Myocyte (in vitro differentiated cells): Measurements from ENCODE around the gene GABRR1. TPM values are rescaled to one million over a fixed set of nuclear protein-coding genes. Genes with fewer than 3 reads are reported as not detected.
"Not testable (repeated sequence)": the region's sequence is repeated elsewhere in the genome, so short reads cannot be mapped to it uniquely, and the experiment has no call there.

Experiments used
- DNase-seq: peaks from one replicate; pipeline ENCODE4 v3.0.0-alpha.2; 2012; ENCODE audit warnings: low read depth
- total RNA-seq: library from RNA; depleted of rRNA; stranded (reverse); fragments of >200 nt; gene quantifications from 2 replicates; pipeline ENCODE4 v1.2.3, GENCODE V29; 2014

GABRR1 gene
- total RNA-seq, 1 donor from 2014 or later = not detected

DNA sequence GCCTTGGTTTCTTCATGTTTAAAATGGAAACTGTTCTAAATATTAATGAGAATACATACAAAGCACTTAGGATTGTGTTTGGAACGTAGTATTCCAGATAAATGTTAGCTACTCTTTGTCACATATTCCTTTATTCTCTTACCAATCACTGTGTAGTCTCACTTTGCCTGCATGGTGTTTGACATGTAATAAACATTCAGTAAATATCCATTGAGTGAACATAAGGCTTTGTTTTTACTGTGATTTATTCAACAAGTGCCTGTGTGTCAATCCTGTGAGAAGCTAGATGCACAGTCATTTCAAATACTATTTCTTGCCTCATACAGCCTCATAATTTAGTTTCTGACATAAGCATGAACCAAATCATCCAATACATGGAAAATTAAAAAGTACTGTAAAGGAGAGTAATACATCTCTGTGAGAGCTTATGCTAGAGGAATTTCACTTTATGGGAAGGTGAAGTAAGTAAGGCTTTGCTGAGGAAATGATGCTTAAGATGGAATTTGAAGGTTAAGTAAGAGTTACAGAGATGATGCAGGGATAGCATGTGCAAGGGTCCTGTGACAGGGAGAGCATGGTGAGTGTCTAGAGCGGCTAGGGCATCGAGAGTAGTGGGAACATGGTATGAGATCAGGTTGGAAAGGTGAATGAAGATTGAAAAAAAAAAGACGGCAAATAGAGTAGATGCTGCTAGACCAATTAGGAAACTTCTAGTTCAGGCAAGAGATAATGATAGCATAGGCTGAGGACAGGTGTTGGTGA lies 56.6 kb downstream of the GABRR1 start:
- no peak for DNase-seq

DNA sequence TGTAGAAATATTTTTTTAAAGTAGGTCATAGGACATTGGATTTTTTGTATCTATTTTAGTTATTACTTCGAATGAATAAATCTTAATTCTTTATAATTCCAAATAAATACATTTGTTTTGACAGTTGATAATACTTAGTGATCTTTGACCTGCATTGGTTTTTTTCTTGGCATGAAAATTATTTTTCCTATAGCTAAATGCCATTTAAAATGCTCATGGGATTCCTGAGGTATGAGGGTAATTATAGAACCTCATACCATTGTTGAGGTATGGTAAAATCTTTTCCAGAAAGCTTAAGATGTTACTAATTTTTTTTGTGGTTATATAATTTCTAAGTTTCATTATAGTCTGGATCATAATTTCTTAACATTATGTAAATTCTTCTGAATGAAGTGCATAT lies 63.0 kb downstream of the GABRR1 start:
- DNase-seq = no peak

DNA sequence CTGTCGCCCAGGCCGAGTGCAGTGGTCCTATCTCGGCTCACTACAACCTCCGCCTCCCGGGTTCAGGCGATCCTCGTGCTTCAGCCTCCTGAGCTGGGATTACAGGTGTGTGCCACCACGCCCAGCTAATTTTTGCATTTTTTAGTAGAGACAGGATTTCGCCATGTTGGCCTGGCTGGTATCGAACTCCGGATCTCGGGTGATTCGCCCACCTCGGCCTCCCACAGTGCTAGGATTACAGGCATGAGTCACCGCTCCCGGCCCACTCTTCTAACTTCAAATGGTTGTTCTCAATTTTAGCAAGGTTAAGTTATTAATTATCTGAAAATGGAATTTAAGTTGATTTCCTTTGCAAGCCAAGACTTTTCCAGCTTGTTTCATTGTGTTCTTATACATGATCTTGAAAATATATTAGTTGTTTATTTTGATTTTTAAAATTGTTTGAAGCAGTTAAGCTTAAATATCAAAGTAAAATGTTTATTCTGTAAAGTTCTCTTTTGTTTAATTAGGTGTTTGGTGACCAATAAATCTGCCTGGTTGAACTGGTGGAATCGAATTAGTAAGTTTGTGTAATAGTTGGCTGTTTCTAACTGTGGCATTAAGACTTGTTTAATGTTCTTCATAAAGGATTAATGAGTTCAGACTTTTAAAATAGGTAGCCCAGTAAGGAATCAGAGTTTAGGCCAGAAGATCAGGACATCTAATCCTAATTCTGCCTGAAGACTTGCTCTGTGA lies 69.0 kb downstream of the GABRR1 start:
- DNase-seq = no peak

GRCh38 chr6:89146718-89147700 lies 70.1 kb downstream of the GABRR1 start:
- DNase-seq = peak; percentile 55

DNA sequence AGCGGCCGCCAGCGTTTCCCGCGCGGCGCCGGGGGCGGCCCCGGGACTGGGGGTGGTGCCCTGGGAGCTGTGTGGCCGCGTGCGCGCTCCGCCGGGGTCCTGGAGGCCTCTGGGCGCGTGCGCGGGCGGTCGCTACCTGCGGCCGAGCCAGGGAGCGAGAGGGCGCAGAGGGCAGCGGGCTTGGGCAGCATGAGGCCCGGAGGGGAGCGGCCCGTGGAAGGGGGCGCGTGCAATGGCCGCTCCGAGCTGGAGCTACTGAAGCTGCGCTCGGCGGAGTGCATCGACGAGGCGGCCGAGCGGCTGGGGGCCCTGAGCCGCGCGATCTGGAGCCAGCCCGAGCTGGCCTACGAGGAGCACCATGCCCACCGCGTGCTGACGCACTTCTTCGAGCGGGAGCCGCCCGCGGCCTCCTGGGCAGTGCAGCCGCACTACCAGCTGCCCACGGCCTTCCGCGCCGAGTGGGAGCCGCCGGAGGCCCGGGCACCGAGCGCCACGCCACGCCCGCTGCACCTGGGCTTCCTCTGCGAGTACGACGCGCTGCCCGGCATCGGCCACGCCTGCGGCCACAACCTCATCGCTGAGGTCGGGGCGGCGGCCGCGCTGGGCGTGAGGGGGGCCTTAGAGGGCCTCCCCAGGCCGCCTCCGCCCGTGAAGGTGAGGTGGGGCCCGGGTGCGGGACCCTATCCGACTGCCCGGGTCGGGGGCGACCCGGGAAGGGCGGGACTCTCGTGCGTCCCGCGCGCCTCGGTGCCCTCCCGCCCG lies 71.0 kb downstream of the GABRR1 start, which contains the start of gene PM20D2:
Gene PM20D2, plus strand, starts transcription at position 100 of the 762 bp plus-strand sequence. Its CDS starts 90 bp downstream, at position 190.
- peak; percentile 64 for DNase-seq

- DNase-seq = peak; percentile 16
Measured at GRCh38 chr6:89145091-89145955, 71.8 kb downstream of the GABRR1 start.

- no peak for DNase-seq
Measured at GRCh38 chr6:89144354-89144906, 72.7 kb downstream of the GABRR1 start.

DNA sequence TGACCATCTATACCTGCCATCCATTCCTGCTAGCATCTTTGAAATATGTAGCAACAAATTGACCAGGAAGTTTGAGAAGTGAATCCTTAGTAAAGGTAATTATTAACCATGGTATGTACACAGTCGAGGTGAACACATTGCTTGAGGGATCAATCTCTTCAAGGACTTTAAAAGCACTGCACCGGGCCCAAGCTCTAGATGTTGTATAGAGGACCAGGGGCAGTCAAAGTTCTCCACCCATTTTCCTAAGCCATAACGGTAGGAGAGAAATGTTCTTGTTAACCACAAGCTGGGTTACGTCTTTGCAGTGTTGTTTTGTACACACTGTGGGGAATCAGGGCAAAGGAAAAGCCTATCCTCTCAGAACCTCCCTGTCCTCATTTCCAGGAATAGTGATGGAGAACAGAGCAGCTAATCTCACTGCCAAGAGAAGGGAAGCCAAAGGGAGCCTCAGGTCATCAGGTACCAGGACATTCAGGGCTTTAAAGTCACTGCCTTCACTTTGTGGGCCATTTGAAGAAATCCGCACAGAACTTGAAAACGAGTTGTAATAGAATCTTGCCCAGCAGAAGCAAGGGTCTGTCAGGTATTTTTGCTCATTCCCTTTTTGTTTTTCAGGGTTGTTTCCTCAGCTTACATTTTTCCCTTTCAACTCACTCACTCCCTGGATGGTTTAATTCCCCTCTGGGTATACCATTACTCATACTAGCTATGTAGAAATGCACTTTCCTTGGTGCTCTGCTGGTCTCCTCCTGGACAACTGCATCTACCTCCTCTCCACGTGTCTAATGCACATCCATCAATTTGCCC lies 76.6 kb downstream of the GABRR1 start:
- no peak for DNase-seq

DNA sequence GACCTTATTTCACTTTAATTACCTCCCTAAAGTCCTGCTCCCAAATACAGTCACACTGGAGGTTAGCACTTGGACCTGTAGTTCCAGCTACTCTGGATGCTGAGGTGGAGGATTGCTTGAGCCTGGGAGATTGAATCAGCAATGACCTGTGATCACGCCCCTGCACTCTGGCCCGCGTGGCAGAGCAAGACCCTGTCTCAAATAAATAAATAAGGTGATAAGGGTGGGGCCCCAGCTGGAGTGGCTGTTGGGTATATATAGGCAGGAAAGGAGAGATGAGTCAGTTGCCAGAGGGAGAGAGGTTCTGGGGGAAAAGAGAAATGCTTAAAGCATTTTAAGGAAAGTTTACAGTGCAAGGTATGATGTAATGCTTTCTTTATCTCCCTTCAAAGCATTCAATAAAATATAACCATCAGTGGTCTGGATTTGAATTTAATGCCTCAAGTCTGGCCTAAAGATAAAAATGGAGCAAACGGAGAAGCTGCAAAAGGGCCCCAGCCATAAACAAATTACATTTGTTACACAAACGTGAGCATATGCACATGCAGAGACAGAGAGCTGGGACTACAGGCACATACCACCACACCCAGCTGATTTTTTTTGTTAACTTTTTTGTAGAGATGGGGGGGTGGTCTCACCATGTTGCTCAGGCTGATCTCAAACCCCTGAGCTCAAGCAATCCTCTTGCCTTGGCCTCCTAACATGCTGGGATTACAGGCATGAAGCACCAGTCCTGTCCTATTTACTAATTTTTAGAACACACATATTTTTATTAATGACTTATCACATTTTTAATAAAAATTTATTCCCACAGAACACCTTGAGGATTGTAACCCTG lies 77.4 kb downstream of the GABRR1 start:
- DNase-seq = no peak

- no peak for DNase-seq
Measured at GRCh38 chr6:89138173-89138572, 79.0 kb downstream of the GABRR1 start.

DNA sequence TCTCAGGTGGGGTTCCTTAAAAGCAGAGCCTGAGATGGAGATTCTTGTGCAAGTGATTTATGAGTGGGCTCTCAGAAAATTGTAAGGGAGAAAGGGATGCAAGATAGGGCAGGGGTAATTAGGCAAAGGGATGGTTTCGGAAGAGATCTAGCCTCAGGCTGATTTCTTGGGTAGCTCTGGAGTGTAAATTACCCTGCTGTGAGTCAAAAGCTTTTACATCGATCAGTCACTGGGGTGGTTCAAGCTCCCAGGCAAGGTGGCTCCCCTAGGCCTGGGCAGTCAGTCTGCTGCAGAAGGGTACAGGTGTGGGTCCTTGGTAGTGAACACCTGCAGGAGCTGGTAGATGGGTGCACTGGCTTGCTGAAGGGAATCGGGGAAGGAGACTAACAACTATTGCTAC lies 82.4 kb downstream of the GABRR1 start:
- DNase-seq = no peak

GRCh38 chr6:89133981-89134380 lies 83.2 kb downstream of the GABRR1 start:
- no peak for DNase-seq

GRCh38 chr6:89132057-89132456 lies 85.1 kb downstream of the GABRR1 start:
- DNase-seq = no peak

DNA sequence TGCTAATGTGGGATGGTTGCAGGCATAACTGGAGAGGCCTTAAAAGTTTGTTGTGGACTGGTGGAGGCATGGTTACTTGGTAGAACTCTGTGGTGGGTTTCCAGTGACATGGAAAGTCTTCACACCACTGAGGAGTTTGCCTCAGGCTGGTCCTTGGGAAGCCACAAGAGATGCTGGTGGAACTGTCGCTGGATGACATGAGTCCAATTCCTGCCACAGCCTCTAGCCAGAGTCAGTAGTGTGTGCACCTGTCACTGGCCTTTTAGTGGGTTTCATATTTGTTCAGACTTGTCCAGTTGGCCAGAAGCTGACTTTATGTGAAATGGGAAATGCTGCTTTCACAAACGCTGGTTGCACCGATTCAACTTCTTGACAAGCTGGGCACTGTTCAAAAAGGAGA lies 85.6 kb downstream of the GABRR1 start:
- DNase-seq = peak; percentile 72

DNA sequence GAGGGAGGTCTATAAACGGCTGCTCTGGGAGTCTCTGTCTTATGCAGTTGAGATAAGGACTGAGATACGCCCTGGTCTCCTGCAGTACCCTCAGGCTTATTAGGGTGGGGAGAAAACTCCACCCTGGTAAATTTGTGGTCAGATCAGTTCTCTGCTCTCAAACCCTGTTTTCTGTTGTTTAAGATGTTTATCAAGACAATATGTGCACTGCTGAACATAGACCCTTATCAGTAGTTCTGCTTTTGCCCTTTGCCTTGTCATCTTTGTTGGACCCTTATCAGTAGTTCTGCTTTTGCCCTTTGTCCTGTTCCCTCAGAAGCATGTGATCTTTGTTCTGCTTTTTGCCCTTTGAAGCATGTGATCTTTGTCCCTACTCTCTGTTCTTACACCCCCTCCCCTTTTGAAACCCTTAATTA lies 88.9 kb downstream of the GABRR1 start:
- DNase-seq = not testable (repeated sequence)
